ENCODE results near the gene DNHD1.

GRCh38 chr11:6458352-6459098 lies 38.6 kb upstream of the DNHD1 start:
- TF ChIP-seq, protein P1, sequence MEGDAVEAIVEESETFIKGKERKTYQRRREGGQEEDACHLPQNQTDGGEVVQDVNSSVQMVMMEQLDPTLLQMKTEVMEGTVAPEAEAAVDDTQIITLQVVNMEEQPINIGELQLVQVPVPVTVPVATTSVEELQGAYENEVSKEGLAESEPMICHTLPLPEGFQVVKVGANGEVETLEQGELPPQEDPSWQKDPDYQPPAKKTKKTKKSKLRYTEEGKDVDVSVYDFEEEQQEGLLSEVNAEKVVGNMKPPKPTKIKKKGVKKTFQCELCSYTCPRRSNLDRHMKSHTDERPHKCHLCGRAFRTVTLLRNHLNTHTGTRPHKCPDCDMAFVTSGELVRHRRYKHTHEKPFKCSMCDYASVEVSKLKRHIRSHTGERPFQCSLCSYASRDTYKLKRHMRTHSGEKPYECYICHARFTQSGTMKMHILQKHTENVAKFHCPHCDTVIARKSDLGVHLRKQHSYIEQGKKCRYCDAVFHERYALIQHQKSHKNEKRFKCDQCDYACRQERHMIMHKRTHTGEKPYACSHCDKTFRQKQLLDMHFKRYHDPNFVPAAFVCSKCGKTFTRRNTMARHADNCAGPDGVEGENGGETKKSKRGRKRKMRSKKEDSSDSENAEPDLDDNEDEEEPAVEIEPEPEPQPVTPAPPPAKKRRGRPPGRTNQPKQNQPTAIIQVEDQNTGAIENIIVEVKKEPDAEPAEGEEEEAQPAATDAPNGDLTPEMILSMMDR (conservative IDR thresholded peaks at IDR 0.05) = no peak
- TF ChIP-seq ZFX (IDR thresholded peaks at IDR 0.05) = no peak
